HepG2 (cell line): Measurements from ENCODE around the gene ZFX. TPM values are rescaled to one million over a fixed set of nuclear protein-coding genes. Genes with fewer than 3 reads are reported as not detected.

Experiments
- CCDC6 ChIP-seq: sonication (generic); formaldehyde crosslinking; IDR thresholded peaks from 2 replicates; pipeline ENCODE4 v1.8.1; 2022; ENCODE audit warnings: mild to moderate bottlenecking, missing genetic modification reagents, moderate library complexity
- E2F2 ChIP-seq: sonication (generic); formaldehyde crosslinking; IDR thresholded peaks from 2 replicates; pipeline ENCODE4 v1.4.0; 2020; ENCODE audit warnings: missing genetic modification reagents, borderline replicate concordance
- FLYWCH1 ChIP-seq: sonication (generic); formaldehyde crosslinking; IDR thresholded peaks from 2 replicates; pipeline ENCODE4 v1.8.1; 2023; ENCODE audit warnings: mild to moderate bottlenecking, missing genetic modification reagents
- FOSL2 ChIP-seq: sonication (generic); formaldehyde crosslinking; IDR thresholded peaks from 2 replicates; pipeline ENCODE4 v1.4.0; 2020; ENCODE audit warnings: missing genetic modification reagents
- HIVEP1 ChIP-seq: sonication (generic); formaldehyde crosslinking; IDR thresholded peaks from 2 replicates; pipeline ENCODE4 v1.4.0; 2020; ENCODE audit warnings: mild to moderate bottlenecking, missing genetic modification reagents
- HMG20A ChIP-seq: IDR thresholded peaks from 2 replicates; pipeline ENCODE4 v1.6.1; 2016; ENCODE audit warnings: borderline replicate concordance
- HNRNPUL1 ChIP-seq: fragments of 200-400 bp; formaldehyde crosslinking; IDR thresholded peaks from 2 replicates; pipeline ENCODE4 v1.6.1; 2017; ENCODE audit warnings: low read depth, mild to moderate bottlenecking, low read length, moderate library complexity
- MEIS2 ChIP-seq: sonication (generic); formaldehyde crosslinking; IDR thresholded peaks from 2 replicates; pipeline ENCODE4 v1.9.0; 2021; ENCODE audit warnings: mild to moderate bottlenecking, missing genetic modification reagents
- NFATC3 ChIP-seq: sonication (generic); formaldehyde crosslinking; IDR thresholded peaks from 2 replicates; pipeline ENCODE4 v1.5.1; 2020; ENCODE audit warnings: mild to moderate bottlenecking, missing genetic modification reagents
- NR2F6 ChIP-seq, 2 experiments: IDR thresholded peaks; 2 replicates each; pipeline ENCODE4 v1.6.1; 2016; ENCODE audit warnings: antibody characterized with exemption in 1 of 2, mild to moderate bottlenecking in 1 of 2
- PHB2 ChIP-seq: fragments of 450-650 bp; IDR thresholded peaks from 2 replicates; pipeline ENCODE4 v1.6.1; 2018; ENCODE audit not compliant: partially characterized antibody
- POLR2A ChIP-seq, 2 experiments: IDR thresholded peaks; 2 replicates each; pipeline ENCODE4 v1.6.1; 2011; ENCODE audit warnings: low read depth in 2 of 2, low read length in 2 of 2, mild to moderate bottlenecking in 1 of 2, moderate library complexity in 1 of 2; ENCODE audit not compliant: insufficient read depth in 1 of 2
- REST ChIP-seq, 2 experiments: IDR thresholded peaks; 2 replicates each; pipeline ENCODE4 v1.6.1; 2011 to 2012; ENCODE audit warnings: low read length in 2 of 2, borderline replicate concordance in 1 of 2, low read depth in 1 of 2, mild to moderate bottlenecking in 1 of 2, moderate library complexity in 1 of 2
- RFXAP ChIP-seq: sonication (generic); formaldehyde crosslinking; IDR thresholded peaks from 2 replicates; pipeline ENCODE4 v1.4.0; 2020; ENCODE audit warnings: missing genetic modification reagents, borderline replicate concordance
- SKI ChIP-seq: fragments of 450-650 bp; IDR thresholded peaks from one replicate; pipeline ENCODE4 v1.6.1; 2018; ENCODE audit warnings: mild to moderate bottlenecking; ENCODE audit not compliant: partially characterized antibody
- STAT5B ChIP-seq: sonication (generic); formaldehyde crosslinking; IDR thresholded peaks from 2 replicates; pipeline ENCODE4 v1.4.0; 2020; ENCODE audit warnings: missing genetic modification reagents
- TRIM24 ChIP-seq: sonication (generic); formaldehyde crosslinking; IDR thresholded peaks from 2 replicates; pipeline ENCODE4 v1.8.0; 2022; ENCODE audit warnings: mild to moderate bottlenecking, missing genetic modification reagents
- ZNF468 ChIP-seq: sonication (generic); formaldehyde crosslinking; IDR thresholded peaks from 2 replicates; pipeline ENCODE4 v1.8.0; 2022; ENCODE audit warnings: mild to moderate bottlenecking, moderate library complexity, missing genetic modification reagents
- ZNF564 ChIP-seq: sonication (generic); formaldehyde crosslinking; IDR thresholded peaks from 2 replicates; pipeline ENCODE4 v1.8.1; 2023; ENCODE audit warnings: mild to moderate bottlenecking, missing genetic modification reagents
- ZNF589 ChIP-seq: sonication (generic); formaldehyde crosslinking; conservative IDR thresholded peaks from 2 replicates; pipeline ENCODE4 v1.8.0; 2022; ENCODE audit warnings: mild to moderate bottlenecking, moderate library complexity, missing genetic modification reagents
- polyA plus RNA-seq, 8 experiments: library from polyadenylated mRNA; depleted of rRNA in 3 of 8; stranded (reverse) in 7 of 8; unstranded in 1 of 8; fragments of >200 nt; fragmentation: Illumina TruSeq in 4 of 8; extraction: Trizol in 4 of 8; gene quantifications; 2 replicates each; pipeline versions ENCODE4 v1.2.1 to v1.2.3, GENCODE V29; 2011 to 2016; ENCODE audit warnings: low read depth in 4 of 8, missing spikeins in 1 of 8, mixed read lengths in 1 of 8; ENCODE audit not compliant: insufficient read depth in 1 of 8
- total RNA-seq, 5 experiments: library from RNA; depleted of rRNA; stranded (reverse); fragments of >200 nt; fragmentation: Illumina TruSeq; extraction: Trizol; gene quantifications; 2 replicates each; pipeline ENCODE4 v1.2.3, GENCODE V29; 2016; ENCODE audit warnings: low read depth in 1 of 5
- TF ChIP-seq, protein P1 (sequence below): sonication (generic); formaldehyde crosslinking; IDR thresholded peaks from 2 replicates; pipeline ENCODE4 v1.9.0; 2021; ENCODE audit warnings: mild to moderate bottlenecking, missing genetic modification reagents

Gene ZFX
- total and polyA plus RNA-seq, 2 of the 13 experiments (the other 11 are each of a cell fraction or from before 2014, with no cell fraction given), result 13.8 to 37.3 TPM

- TF ChIP-seq E2F2 (CRISPR knock-in tag) (no peak), FLYWCH1 (CRISPR knock-in tag) (no peak), TRIM24 (CRISPR knock-in tag) (no peak), REST (IDR thresholded peaks at IDR 0.05; ENCODE audit: borderline replicate concordance in 1 of 2, low read depth in 1 of 2, low read length in 2 of 2) (peak in 1 of 2 experiments; percentile 41; a peak in 1 of 4 replicates), CCDC6 (CRISPR knock-in tag) (no peak), ZNF589 (no peak), HMG20A (CRISPR knock-in tag) (no peak), SKI (no peak), RFXAP (CRISPR knock-in tag) (no peak), MEIS2 (CRISPR knock-in tag) (no peak), STAT5B (CRISPR knock-in tag) (no peak), PHB2 (no peak), FOSL2 (CRISPR knock-in tag) (no peak), HIVEP1 (CRISPR knock-in tag) (no peak), ZNF468 (CRISPR knock-in tag) (no peak), ZNF564 (CRISPR knock-in tag) (no peak), POLR2A (IDR thresholded peaks at IDR 0.05; ENCODE audit: insufficient read depth in 1 of 2, low read depth in 2 of 2, low read length in 2 of 2) (no peak), HNRNPUL1 (no peak), NR2F6 (IDR thresholded peaks at IDR 0.05) (no peak), NR2F6 (CRISPR knock-in tag; IDR thresholded peaks at IDR 0.05) (no peak), NFATC3 (CRISPR knock-in tag) (no peak)
- TF ChIP-seq, protein P1, sequence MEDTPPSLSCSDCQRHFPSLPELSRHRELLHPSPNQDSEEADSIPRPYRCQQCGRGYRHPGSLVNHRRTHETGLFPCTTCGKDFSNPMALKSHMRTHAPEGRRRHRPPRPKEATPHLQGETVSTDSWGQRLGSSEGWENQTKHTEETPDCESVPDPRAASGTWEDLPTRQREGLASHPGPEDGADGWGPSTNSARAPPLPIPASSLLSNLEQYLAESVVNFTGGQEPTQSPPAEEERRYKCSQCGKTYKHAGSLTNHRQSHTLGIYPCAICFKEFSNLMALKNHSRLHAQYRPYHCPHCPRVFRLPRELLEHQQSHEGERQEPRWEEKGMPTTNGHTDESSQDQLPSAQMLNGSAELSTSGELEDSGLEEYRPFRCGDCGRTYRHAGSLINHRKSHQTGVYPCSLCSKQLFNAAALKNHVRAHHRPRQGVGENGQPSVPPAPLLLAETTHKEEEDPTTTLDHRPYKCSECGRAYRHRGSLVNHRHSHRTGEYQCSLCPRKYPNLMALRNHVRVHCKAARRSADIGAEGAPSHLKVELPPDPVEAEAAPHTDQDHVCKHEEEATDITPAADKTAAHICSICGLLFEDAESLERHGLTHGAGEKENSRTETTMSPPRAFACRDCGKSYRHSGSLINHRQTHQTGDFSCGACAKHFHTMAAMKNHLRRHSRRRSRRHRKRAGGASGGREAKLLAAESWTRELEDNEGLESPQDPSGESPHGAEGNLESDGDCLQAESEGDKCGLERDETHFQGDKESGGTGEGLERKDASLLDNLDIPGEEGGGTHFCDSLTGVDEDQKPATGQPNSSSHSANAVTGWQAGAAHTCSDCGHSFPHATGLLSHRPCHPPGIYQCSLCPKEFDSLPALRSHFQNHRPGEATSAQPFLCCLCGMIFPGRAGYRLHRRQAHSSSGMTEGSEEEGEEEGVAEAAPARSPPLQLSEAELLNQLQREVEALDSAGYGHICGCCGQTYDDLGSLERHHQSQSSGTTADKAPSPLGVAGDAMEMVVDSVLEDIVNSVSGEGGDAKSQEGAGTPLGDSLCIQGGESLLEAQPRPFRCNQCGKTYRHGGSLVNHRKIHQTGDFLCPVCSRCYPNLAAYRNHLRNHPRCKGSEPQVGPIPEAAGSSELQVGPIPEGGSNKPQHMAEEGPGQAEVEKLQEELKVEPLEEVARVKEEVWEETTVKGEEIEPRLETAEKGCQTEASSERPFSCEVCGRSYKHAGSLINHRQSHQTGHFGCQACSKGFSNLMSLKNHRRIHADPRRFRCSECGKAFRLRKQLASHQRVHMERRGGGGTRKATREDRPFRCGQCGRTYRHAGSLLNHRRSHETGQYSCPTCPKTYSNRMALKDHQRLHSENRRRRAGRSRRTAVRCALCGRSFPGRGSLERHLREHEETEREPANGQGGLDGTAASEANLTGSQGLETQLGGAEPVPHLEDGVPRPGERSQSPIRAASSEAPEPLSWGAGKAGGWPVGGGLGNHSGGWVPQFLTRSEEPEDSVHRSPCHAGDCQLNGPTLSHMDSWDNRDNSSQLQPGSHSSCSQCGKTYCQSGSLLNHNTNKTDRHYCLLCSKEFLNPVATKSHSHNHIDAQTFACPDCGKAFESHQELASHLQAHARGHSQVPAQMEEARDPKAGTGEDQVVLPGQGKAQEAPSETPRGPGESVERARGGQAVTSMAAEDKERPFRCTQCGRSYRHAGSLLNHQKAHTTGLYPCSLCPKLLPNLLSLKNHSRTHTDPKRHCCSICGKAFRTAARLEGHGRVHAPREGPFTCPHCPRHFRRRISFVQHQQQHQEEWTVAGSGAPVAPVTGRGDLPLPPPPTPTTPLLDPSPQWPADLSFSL (CRISPR knock-in tag), result no peak
Observed at GRCh38 chrX:24253030-24253429, 103.5 kb downstream of the ZFX start (continued).
